K562 (cell line): Measurements from ENCODE around the gene RBMS3. TPM values are rescaled to one million over a fixed set of nuclear protein-coding genes. Genes with fewer than 3 reads are reported as not detected.

Source experiments
- ATAC-seq: fragments of 200-7000 bp; cut with Tn5 transposase; 3 replicates; pipeline ENCODE4 v1.9.1; 2020; ENCODE audit warnings: moderate library complexity
- BruUV-seq: library from RNA; stranded (reverse); fragments of 400-500 nt; replicated peaks from 2 replicates; lab custom pipeline; 2021; lab: Mats Ljungman, UMichigan
- CTCF ChIA-PET: fragments of 300-600 bp; formaldehyde crosslinking; extraction: SDS; loops from one replicate; lab custom pipeline; 2021; ENCODE audit warnings: low intra/inter-chr PET ratio; lab: Yijun Ruan, JAX
- POLR2A ChIA-PET: fragments of 300-600, 350-650 bp; sonication (Branson Sonifier 250); formaldehyde crosslinking; extraction: SDS; loops from one replicate; lab custom pipeline; 2021; ENCODE audit warnings: antibody characterized with exemption, inconsistent platforms; lab: Yijun Ruan, JAX
- DNase-seq, 4 experiments: peaks; one replicate each; pipeline versions ENCODE4 v3.0.0 to v3.0.0-alpha.2; 2011 to 2018; ENCODE audit warnings: low spot score in 3 of 4, mixed read lengths in 3 of 4; ENCODE audit errors: extremely low read depth in 1 of 4
- FAIRE-seq: peaks from 2 replicates; lab custom pipeline; 2011; peaks lifted over from hg19 to GRCh38; lab: Jason Lieb, UNC
- H2AFZ ChIP-seq: 2 replicates; pipeline ENCODE4 v1.6.0; 2011; ENCODE audit warnings: low read depth, low read length, control low read depth, inconsistent platforms
- H3K27ac ChIP-seq: fragments of 200-600 bp; 3 replicates; pipeline ENCODE4 v1.8.0; 2011; ENCODE audit warnings: low read depth, mild to moderate bottlenecking, control low read depth, inconsistent platforms, low read length, moderate library complexity, mixed read lengths; ENCODE audit errors: extremely low read depth
- H3K27me3 ChIP-seq, 2 experiments: fragments of 300-600 bp in 1 of 2; 2 replicates in 1 of 2; 3 replicates in 1 of 2; pipeline versions ENCODE4 v1.6.0 to v1.8.0; 2011; ENCODE audit warnings: inconsistent platforms in 2 of 2, low read length in 2 of 2, mild to moderate bottlenecking in 1 of 2, mixed read lengths in 1 of 2, moderate library complexity in 1 of 2; ENCODE audit not compliant: control insufficient read depth in 2 of 2, insufficient read depth in 2 of 2
- H3K36me3 ChIP-seq: fragments of 300-600 bp; 3 replicates; pipeline ENCODE4 v1.8.0; 2011; ENCODE audit warnings: mild to moderate bottlenecking, low read length, inconsistent platforms; ENCODE audit not compliant: control insufficient read depth, insufficient read depth
- H3K4me1 ChIP-seq, 2 experiments: fragments of 200-600 bp in 1 of 2; replicated peaks in 1 of 2; 2 replicates in 1 of 2; 3 replicates in 1 of 2; pipeline versions ENCODE4 v1.5.1 to v1.8.0; 2011; ENCODE audit warnings: inconsistent platforms in 2 of 2, low read length in 2 of 2, mild to moderate bottlenecking in 1 of 2, mixed read lengths in 1 of 2, moderate library complexity in 1 of 2; ENCODE audit not compliant: control insufficient read depth in 2 of 2, insufficient read depth in 2 of 2
- H3K4me2 ChIP-seq: 2 replicates; pipeline ENCODE4 v1.6.1; 2011; ENCODE audit warnings: low read length, control low read depth, inconsistent platforms, mixed read lengths; ENCODE audit not compliant: insufficient read depth
- H3K4me3 ChIP-seq: fragments of 200-600 bp; sonication (generic), shearing (Covaris generic); 2 replicates; pipeline ENCODE4 v1.5.1; 2016; ENCODE audit warnings: control low read depth, inconsistent platforms
- H3K79me2 ChIP-seq: fragments of 200-600 bp; 3 replicates; pipeline ENCODE4 v1.8.0; 2011; ENCODE audit warnings: low read length, inconsistent platforms; ENCODE audit not compliant: control insufficient read depth, insufficient read depth
- H3K9ac ChIP-seq, 2 experiments: 2 replicates each; pipeline versions ENCODE4 v1.6.0 to v1.6.1; 2011; ENCODE audit warnings: low read depth in 2 of 2, low read length in 2 of 2, control low read depth in 1 of 2, inconsistent platforms in 1 of 2, mild to moderate bottlenecking in 1 of 2, mixed read lengths in 1 of 2; ENCODE audit not compliant: insufficient read depth in 1 of 2
- H3K9me1 ChIP-seq: one replicate; pipeline ENCODE4 v1.6.0; 2011; ENCODE audit warnings: inconsistent platforms, mild to moderate bottlenecking, low read length, moderate library complexity; ENCODE audit not compliant: control insufficient read depth, insufficient read depth
- H3K9me3 ChIP-seq: replicated peaks from 2 replicates; pipeline ENCODE4 v1.5.1; 2011; ENCODE audit warnings: low read depth, low read length, inconsistent platforms; ENCODE audit not compliant: control insufficient read depth, insufficient read depth
- H4K20me1 ChIP-seq: replicated peaks from 2 replicates; pipeline ENCODE4 v1.6.1; 2011; ENCODE audit warnings: low read length, inconsistent platforms, mixed read lengths; ENCODE audit not compliant: control insufficient read depth, insufficient read depth
- BHLHE40 ChIP-seq: IDR thresholded peaks from 2 replicates; pipeline ENCODE4 v1.6.1; 2011; ENCODE audit warnings: low read length, improper control_type of control experiment
- GTF2A2 ChIP-seq: IDR thresholded peaks from 2 replicates; pipeline ENCODE4 v1.6.1; 2016; ENCODE audit warnings: mild to moderate bottlenecking, missing genetic modification characterization, missing compliant biosample characterization
- HDAC6 ChIP-seq: IDR thresholded peaks from 2 replicates; pipeline ENCODE4 v1.6.1; 2012; ENCODE audit warnings: low read depth, mild to moderate bottlenecking, control low read depth, inconsistent platforms, low read length, moderate library complexity
- LARP7 ChIP-seq: fragments of 450-650 bp; IDR thresholded peaks from 2 replicates; pipeline ENCODE4 v1.6.1; 2016
- WGBS: fragments of 100-300 bp; shearing (Covaris generic); methylation state at CpG from one replicate; pipeline ENCODE4 v1.1.6; 2016; ENCODE audit warnings: low coverage, mixed read lengths; ENCODE audit not compliant: insufficient coverage; ENCODE audit errors: missing lambda C conversion rate; 5-methylcytosine and 5-hydroxymethylcytosine counted together
- in situ Hi-C: fragments of 300-500 bp; cut with MboI; formaldehyde crosslinking; loops from 4 replicates; pipeline ENCODE4 v1.15.0; 2018; ENCODE audit warnings: inconsistent platforms, mixed read lengths
- intact Hi-C: fragments of 100-400 bp; cut with micrococcal nuclease; formaldehyde crosslinking; loops from 2 replicates; pipeline ENCODE4 v1.14.2; 2022
- polyA plus RNA-seq, 8 experiments: library from polyadenylated mRNA; depleted of rRNA in 4 of 8; stranded (reverse) in 5 of 8; unstranded in 3 of 8; fragments of >200 nt; fragmentation: Nextera tagmentation in 2 of 8; fragmentation: Illumina TruSeq in 1 of 8; extraction: Ambion mirVana in 2 of 8; extraction: Trizol in 1 of 8; gene quantifications; 2 replicates each; pipeline versions ENCODE4 v1.2.1 to v1.2.3, GENCODE V29; 2011 to 2014; ENCODE audit warnings: inconsistent platforms in 1 of 8, missing spikeins in 1 of 8
- total RNA-seq, 7 experiments: library from RNA; depleted of rRNA in 6 of 7; stranded (reverse); fragments of >200 nt in 6 of 7; fragmentation: Illumina TruSeq in 2 of 7; extraction: Trizol in 2 of 7; gene quantifications; 2 replicates each; pipeline versions ENCODE4 v1.2.1 to v1.2.3, GENCODE V29; 2011 to 2021; ENCODE audit warnings: low replicate concordance in 1 of 7
- TF ChIP-seq, protein P1 (sequence below): fragments of 250-450 bp; sonication (Bioruptor Pico); IDR thresholded peaks from 2 replicates; pipeline ENCODE4 v1.5.0; 2021; ENCODE audit warnings: mild to moderate bottlenecking, borderline replicate concordance
- TF ChIP-seq, protein P2 (sequence below): fragments of 450-650 bp; IDR thresholded peaks from 2 replicates; pipeline ENCODE4 v1.6.1; 2016; ENCODE audit warnings: low read depth

RBMS3 gene
- total and polyA plus RNA-seq, 9 of the 15 experiments (the other 6 are each of a cell fraction or from before 2014, with no cell fraction given), result 0.20 TPM; not detected in 8

DNA sequence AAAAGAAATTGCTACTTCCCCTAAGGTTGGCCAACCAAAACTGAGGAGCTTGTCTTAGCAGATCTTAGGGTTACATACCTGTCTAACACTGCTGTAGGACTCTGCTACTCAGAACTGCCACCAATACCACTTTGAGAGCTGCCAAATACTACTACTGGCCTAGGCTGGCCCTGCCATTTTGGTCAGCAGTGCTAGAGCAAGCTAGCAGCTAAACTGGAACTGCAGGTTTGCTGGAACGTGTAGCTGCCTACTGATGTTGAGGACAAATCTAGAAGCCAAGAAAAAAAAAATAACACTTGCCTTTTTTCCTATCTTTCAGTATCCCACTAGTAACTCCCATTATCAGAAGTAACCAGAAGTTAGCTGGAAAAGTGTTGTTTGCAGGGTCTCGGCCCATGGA, 387.4 kb downstream of the RBMS3 start:
- Histone ChIP-seq H3K79me2 (no peaks in the 10 kb centered on the region), H3K4me3 (no peak overlapping the region), H3K9ac (no peak overlapping the region), H3K4me1 (no peaks in the 10 kb centered on the region), H3K27ac (no peak overlapping the region), H4K20me1 (no peaks in the 10 kb centered on the region), H3K9me3 (no peaks in the 10 kb centered on the region; the same call in 1 of the 2 replicates), H3K4me2 (no peak overlapping the region), H3K27me3 (no peaks in the 10 kb centered on the region), H3K9me1 (no peaks in the 10 kb centered on the region)
- POLR2A ChIA-PET, result no interaction called here
- intact Hi-C loops, result no loop called here
- no TSS peak for BruUV-seq
- ATAC-seq (no peak), DNase-seq (no peak)
- WGBS, result 0% methylated on average over 2 of the region's 2 CpGs
- CTCF ChIA-PET, result no interaction called here
- TF ChIP-seq, protein P1, sequence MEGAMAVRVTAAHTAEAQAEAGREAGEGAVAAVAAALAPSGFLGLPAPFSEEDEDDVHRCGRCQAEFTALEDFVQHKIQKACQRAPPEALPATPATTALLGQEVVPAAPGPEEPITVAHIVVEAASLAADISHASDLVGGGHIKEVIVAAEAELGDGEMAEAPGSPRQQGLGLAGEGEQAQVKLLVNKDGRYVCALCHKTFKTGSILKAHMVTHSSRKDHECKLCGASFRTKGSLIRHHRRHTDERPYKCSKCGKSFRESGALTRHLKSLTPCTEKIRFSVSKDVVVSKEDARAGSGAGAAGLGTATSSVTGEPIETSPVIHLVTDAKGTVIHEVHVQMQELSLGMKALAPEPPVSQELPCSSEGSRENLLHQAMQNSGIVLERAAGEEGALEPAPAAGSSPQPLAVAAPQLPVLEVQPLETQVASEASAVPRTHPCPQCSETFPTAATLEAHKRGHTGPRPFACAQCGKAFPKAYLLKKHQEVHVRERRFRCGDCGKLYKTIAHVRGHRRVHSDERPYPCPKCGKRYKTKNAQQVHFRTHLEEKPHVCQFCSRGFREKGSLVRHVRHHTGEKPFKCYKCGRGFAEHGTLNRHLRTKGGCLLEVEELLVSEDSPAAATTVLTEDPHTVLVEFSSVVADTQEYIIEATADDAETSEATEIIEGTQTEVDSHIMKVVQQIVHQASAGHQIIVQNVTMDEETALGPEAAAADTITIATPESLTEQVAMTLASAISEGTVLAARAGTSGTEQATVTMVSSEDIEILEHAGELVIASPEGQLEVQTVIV (CRISPR knock-in tag), result no peak
- TF ChIP-seq GTF2A2 (tag) (no peak), LARP7 (no peak)
- TF ChIP-seq, all 486 proteins: peak for 0
- no peaks in the 10 kb centered on the region for H3K36me3 ChIP-seq
- in situ Hi-C loops, result no loop called here
- no peak overlapping the region for H2AFZ ChIP-seq
- FAIRE-seq, result no peak

GRCh38 chr3:29668728-29669127, 387.9 kb downstream of the RBMS3 start:
- WGBS, result 0% methylated on average over 2 of the region's 2 CpGs
- H3K9me1 ChIP-seq, result no peaks in the 10 kb centered on the region
- H4K20me1 ChIP-seq, result no peaks in the 10 kb centered on the region
- no peak overlapping the region for H2AFZ ChIP-seq
- no peak overlapping the region for H3K9ac ChIP-seq
- H3K4me3 ChIP-seq, result no peak overlapping the region
- FAIRE-seq, result no peak
- H3K79me2 ChIP-seq, result no peaks in the 10 kb centered on the region
- no peaks in the 10 kb centered on the region for H3K36me3 ChIP-seq
- in situ Hi-C loops, result no loop called here
- POLR2A ChIA-PET, result no interaction called here
- no TSS peak for BruUV-seq
- no peaks in the 10 kb centered on the region; the same call in 1 of the 2 replicates for H3K9me3 ChIP-seq
- no peak for ATAC-seq
- DNase-seq, result no peak
- no peak overlapping the region for H3K27ac ChIP-seq
- no peaks in the 10 kb centered on the region for H3K27me3 ChIP-seq
- CTCF ChIA-PET, result no interaction called here
- H3K4me1 ChIP-seq, result no peaks in the 10 kb centered on the region
- intact Hi-C loops, result no loop called here
- H3K4me2 ChIP-seq, result no peak overlapping the region
- TF ChIP-seq, protein P2, sequence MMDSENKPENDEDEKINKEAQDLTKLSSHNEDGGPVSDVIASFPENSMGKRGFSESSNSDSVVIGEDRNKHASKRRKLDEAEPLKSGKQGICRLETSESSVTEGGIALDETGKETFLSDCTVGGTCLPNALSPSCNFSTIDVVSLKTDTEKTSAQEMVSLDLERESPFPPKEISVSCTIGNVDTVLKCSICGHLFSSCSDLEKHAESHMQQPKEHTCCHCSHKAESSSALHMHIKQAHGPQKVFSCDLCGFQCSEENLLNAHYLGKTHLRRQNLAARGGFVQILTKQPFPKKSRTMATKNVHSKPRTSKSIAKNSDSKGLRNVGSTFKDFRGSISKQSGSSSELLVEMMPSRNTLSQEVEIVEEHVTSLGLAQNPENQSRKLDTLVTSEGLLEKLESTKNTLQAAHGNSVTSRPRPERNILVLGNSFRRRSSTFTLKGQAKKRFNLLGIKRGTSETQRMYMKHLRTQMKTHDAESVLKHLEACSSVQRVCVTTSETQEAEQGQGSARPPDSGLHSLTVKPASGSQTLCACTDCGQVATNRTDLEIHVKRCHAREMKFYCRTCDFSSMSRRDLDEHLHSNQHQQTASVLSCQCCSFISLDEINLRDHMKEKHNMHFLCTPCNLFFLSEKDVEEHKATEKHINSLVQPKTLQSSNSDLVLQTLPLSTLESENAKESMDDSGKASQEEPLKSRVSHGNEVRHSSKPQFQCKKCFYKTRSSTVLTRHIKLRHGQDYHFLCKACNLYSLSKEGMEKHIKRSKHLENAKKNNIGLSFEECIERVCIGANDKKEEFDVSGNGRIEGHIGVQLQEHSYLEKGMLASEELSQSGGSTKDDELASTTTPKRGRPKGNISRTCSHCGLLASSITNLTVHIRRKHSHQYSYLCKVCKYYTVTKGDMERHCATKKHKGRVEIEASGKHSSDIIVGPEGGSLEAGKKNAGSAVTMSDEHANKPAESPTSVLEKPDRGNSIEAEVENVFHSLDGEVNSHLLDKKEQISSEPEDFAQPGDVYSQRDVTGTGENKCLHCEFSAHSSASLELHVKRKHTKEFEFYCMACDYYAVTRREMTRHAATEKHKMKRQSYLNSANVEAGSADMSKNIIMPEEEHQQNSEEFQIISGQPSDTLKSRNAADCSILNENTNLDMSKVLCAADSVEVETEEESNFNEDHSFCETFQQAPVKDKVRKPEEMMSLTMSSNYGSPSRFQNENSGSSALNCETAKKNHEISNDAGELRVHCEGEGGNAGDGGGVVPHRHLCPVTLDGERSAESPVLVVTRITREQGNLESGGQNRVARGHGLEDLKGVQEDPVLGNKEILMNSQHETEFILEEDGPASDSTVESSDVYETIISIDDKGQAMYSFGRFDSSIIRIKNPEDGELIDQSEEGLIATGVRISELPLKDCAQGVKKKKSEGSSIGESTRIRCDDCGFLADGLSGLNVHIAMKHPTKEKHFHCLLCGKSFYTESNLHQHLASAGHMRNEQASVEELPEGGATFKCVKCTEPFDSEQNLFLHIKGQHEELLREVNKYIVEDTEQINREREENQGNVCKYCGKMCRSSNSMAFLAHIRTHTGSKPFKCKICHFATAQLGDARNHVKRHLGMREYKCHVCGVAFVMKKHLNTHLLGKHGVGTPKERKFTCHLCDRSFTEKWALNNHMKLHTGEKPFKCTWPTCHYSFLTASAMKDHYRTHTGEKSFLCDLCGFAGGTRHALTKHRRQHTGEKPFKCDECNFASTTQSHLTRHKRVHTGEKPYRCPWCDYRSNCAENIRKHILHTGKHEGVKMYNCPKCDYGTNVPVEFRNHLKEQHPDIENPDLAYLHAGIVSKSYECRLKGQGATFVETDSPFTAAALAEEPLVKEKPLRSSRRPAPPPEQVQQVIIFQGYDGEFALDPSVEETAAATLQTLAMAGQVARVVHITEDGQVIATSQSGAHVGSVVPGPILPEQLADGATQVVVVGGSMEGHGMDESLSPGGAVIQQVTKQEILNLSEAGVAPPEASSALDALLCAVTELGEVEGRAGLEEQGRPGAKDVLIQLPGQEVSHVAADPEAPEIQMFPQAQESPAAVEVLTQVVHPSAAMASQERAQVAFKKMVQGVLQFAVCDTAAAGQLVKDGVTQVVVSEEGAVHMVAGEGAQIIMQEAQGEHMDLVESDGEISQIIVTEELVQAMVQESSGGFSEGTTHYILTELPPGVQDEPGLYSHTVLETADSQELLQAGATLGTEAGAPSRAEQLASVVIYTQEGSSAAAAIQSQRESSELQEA, result no peak
- TF ChIP-seq BHLHE40, result no peak
- TF ChIP-seq HDAC6, result no peak
